Measurements from ENCODE around the gene SLC22A31.

DNA sequence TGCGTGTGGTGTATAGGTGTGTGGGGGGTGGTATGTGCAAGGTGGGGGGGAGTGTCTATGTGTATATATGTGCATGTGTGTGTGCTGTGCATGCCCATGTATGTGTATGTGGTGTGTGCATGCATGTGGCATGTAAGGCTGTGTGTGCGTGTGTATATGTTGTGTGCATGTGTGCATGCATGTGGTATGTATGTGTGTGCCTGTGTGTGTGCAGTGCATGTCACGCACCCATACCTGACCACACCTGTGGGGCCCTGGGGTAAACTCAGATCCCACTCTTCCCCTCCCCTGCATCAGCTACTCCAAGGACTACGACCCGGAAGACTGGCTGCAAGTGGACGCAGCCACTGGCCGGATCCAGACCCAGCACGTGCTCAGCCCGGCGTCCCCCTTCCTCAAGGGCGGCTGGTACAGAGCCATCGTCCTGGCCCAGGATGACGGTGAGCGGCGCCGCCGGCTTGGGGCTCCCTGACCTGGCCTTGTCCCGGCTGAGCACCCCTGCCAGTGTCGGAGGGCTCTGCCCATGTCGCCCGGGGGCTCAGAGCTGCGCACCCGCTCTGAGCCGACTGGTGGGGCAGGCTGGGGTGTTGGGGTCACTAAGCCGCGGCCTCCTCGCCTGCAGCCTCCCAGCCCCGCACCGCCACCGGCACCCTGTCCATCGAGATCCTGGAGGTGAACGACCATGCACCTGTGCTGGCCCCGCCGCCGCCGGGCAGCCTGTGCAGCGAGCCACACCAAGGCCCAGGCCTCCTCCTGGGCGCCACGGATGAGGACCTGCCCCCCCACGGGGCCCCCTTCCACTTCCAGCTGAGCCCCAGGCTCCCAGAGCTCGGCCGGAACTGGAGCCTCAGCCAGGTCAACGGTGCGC is 9.1 kb downstream of the SLC22A31 start:
- TF ChIP-seq, protein P1, sequence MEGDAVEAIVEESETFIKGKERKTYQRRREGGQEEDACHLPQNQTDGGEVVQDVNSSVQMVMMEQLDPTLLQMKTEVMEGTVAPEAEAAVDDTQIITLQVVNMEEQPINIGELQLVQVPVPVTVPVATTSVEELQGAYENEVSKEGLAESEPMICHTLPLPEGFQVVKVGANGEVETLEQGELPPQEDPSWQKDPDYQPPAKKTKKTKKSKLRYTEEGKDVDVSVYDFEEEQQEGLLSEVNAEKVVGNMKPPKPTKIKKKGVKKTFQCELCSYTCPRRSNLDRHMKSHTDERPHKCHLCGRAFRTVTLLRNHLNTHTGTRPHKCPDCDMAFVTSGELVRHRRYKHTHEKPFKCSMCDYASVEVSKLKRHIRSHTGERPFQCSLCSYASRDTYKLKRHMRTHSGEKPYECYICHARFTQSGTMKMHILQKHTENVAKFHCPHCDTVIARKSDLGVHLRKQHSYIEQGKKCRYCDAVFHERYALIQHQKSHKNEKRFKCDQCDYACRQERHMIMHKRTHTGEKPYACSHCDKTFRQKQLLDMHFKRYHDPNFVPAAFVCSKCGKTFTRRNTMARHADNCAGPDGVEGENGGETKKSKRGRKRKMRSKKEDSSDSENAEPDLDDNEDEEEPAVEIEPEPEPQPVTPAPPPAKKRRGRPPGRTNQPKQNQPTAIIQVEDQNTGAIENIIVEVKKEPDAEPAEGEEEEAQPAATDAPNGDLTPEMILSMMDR (IDR thresholded peaks at IDR 0.05), result no peak
- TF ChIP-seq EZH2 (IDR thresholded peaks at IDR 0.05), result no peak
